ENCODE measurements around the gene BRINP3.

The BRINP3 gene

GRCh38 chr1:190116921-190117320, 360.7 kb downstream of the BRINP3 start:
- TF ChIP-seq CTCF (IDR thresholded peaks at IDR 0.05; ENCODE audit: insufficient read depth, low read length, poor library complexity, severe bottlenecking) (no peak), EZH2phosphoT487 (conservative IDR thresholded peaks at IDR 0.05; ENCODE audit: low read length) (no peak)
- H3K27me3 ChIP-seq (ENCODE audit: low read length): no peaks in the 10 kb centered on the region
- H3K9me2 ChIP-seq (replicated peaks; ENCODE audit: insufficient read depth, low read length): no peaks in the 10 kb centered on the region
- no peak overlapping the region for H3K4me3 ChIP-seq (ENCODE audit: insufficient read depth, low read length, poor library complexity, severe bottlenecking)
- H3K79me2 ChIP-seq (ENCODE audit: insufficient read depth, low read length): no peaks in the 10 kb centered on the region
- H2AFZ ChIP-seq (ENCODE audit: low read depth, low read length, severe bottlenecking): no peak overlapping the region
- no peaks in the 10 kb centered on the region for H3K36me3 ChIP-seq (ENCODE audit: low read length)
- H3K9me3 ChIP-seq (ENCODE audit: insufficient read depth, low read length): no peaks in the 10 kb centered on the region
- no peak overlapping the region for H3K27ac ChIP-seq (ENCODE audit: low read depth, low read length)
- H3F3A ChIP-seq (ENCODE audit: insufficient read depth): no peaks in the 10 kb centered on the region
- H3K4me2 ChIP-seq (ENCODE audit: low read depth, low read length, poor library complexity, severe bottlenecking): no peak overlapping the region
- no peak overlapping the region for H3K9ac ChIP-seq (ENCODE audit: low read length)
- H4K20me1 ChIP-seq (ENCODE audit: low read depth, low read length): no peaks in the 10 kb centered on the region

GRCh38 chr1:190104961-190105360, 372.7 kb downstream of the BRINP3 start:
- H3K9ac ChIP-seq (ENCODE audit: low read length): no peak overlapping the region
- no peak overlapping the region for H3K4me3 ChIP-seq (ENCODE audit: insufficient read depth, low read length, poor library complexity, severe bottlenecking)
- H4K20me1 ChIP-seq (ENCODE audit: low read depth, low read length): no peaks in the 10 kb centered on the region
- no peaks in the 10 kb centered on the region for H3K9me3 ChIP-seq (ENCODE audit: insufficient read depth, low read length)
- no peak overlapping the region for H3K4me2 ChIP-seq (ENCODE audit: low read depth, low read length, poor library complexity, severe bottlenecking)
- no peaks in the 10 kb centered on the region for H3K27me3 ChIP-seq (ENCODE audit: low read length)
- H3K36me3 ChIP-seq (ENCODE audit: low read length): no peaks in the 10 kb centered on the region
- no peaks in the 10 kb centered on the region for H3F3A ChIP-seq (ENCODE audit: insufficient read depth)
- H3K79me2 ChIP-seq (ENCODE audit: insufficient read depth, low read length): no peaks in the 10 kb centered on the region
- H3K27ac ChIP-seq (ENCODE audit: low read depth, low read length): no peak overlapping the region
- TF ChIP-seq CTCF (IDR thresholded peaks at IDR 0.05; ENCODE audit: insufficient read depth, low read length, poor library complexity, severe bottlenecking): no peak
- TF ChIP-seq EZH2phosphoT487 (conservative IDR thresholded peaks at IDR 0.05; ENCODE audit: low read length): no peak
- no peak overlapping the region for H2AFZ ChIP-seq (ENCODE audit: low read depth, low read length, severe bottlenecking)
- H3K9me2 ChIP-seq (replicated peaks; ENCODE audit: insufficient read depth, low read length): no peaks in the 10 kb centered on the region

- Histone ChIP-seq H3K4me3 (ENCODE audit: insufficient read depth, low read length, poor library complexity, severe bottlenecking) (no peak overlapping the region), H3F3A (ENCODE audit: insufficient read depth) (no peaks in the 10 kb centered on the region), H3K9me3 (ENCODE audit: insufficient read depth, low read length) (no peaks in the 10 kb centered on the region), H3K27me3 (ENCODE audit: low read length) (no peaks in the 10 kb centered on the region), H3K4me2 (ENCODE audit: low read depth, low read length, poor library complexity, severe bottlenecking) (no peak overlapping the region), H4K20me1 (ENCODE audit: low read depth, low read length) (no peaks in the 10 kb centered on the region), H3K79me2 (ENCODE audit: insufficient read depth, low read length) (no peaks in the 10 kb centered on the region), H3K9me2 (replicated peaks; ENCODE audit: insufficient read depth, low read length) (no peaks in the 10 kb centered on the region), H3K36me3 (ENCODE audit: low read length) (no peaks in the 10 kb centered on the region), H3K9ac (ENCODE audit: low read length) (no peak overlapping the region), H3K27ac (ENCODE audit: low read depth, low read length) (no peak overlapping the region), H2AFZ (ENCODE audit: low read depth, low read length, severe bottlenecking) (peak overlapping the region; percentile 80)
- no peak for TF ChIP-seq CTCF (IDR thresholded peaks at IDR 0.05; ENCODE audit: insufficient read depth, low read length, poor library complexity, severe bottlenecking)
- TF ChIP-seq EZH2phosphoT487 (conservative IDR thresholded peaks at IDR 0.05; ENCODE audit: low read length): no peak
These were observed 374.8 kb downstream of the BRINP3 start for GRCh38 chr1:190102757-190103326.

All from SU-DHL-6 (cell line).